GM21367 (cell line): Measurements from ENCODE around the gene STK11.

Experiments used
- ATAC-seq: cut with Tn5 transposase; IDR thresholded peaks from one replicate; pipeline ENCODE4 v1.9.1; 2021; ENCODE audit not compliant: unreplicated experiment

STK11 gene

DNA sequence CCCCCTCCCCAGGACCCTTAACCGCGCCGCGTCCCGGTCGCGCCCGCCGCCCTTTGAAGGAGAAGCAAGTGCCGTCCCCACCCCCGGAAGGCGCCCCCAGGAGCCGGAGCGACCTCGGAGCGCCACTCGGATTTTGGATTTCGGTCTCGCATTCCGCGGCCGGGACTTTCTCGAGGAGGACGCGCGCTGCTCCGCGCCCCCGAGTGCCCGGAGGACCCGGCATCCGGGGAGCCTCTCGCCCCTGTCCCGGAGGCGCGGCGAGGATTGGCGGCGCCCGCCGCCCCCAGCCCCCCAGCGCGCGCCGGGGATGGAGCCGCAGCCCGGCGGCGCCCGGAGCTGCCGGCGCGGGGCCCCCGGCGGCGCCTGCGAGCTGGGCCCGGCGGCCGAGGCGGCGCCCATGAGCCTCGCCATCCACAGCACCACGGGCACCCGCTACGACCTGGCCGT lies 44.4 kb downstream of the STK11 start:
- no peak for ATAC-seq

DNA sequence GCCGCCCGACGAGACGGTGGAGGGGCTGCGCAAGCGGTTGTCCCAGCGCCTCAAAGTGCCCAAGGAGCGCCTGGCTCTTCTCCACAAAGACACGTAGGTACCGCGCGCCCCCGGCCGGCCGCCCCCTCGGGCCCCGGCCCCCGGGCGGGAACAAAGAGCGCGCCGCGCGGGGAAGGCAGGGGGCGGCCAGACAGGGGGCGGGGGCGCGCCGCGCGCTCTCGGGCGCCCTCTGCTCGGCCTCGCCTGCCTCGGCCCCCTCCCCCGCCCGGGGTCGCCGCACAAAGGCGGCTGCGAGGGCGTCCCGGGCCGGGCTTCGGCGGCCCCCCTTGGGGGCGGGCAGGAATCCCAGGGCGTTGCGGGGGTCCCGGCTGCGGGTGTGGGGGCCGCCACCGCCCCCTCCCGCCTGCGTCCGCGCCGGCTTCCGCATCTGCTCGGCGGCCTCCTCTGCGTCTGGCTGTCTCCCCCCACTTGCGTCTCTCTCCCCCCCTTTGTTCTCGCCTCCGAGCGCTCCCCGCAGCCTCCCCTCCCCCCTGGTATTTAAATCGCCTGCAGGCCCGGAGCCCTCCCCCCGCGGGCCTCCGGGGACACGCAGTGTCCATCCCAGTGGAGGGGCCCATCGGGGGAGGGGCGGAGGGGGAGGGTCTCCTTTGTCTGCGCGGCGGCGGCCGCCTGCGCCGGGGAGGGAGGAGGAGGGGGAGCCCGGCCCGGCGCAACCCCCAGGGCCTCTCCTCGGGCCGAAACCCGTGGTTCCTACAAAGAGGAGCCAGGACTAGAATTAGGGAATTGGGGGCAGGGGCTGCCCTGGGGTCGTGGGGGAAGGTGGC lies 45.1 kb downstream of the STK11 start:
- ATAC-seq = no peak

DNA sequence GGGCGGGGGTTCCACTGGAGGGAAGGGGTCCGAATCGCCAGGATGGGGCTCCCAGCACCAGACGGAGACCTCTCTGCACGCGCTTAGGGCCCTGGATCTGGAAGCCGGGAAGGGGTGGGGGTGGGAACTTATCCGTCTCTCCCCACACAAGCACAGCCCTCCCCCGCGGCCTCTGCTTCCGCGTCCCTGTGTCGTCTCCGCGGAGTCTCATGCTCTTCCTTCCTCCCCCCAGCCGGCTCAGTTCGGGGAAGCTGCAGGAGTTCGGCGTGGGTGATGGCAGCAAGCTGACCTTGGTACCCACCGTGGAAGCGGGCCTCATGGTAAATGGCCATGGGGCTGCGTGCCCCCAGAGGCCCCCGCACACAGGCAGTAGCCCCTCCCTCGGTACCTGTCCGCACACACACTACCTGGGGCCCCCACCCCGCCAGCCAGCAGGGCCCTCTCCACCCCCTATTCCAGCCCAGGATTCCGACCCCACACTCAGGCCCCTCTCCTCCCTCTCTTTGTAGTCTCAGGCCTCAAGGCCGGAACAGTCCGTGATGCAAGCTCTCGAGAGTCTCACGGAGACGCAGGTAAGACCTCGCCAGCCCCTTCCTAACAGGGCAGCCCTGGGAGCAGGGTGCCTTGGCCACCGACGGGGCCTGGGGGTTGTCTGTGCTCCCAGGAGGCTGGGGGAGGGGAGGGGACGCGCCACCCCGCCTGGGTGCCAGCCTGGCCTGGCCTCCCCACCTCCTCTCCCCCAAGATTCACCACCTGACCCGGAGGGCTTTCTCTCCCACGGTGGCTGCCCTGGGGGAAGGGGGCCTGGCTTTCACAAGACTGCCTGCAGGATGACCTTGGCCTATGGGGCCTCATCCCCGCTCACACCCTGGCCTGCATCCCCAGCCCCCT lies 46.0 kb downstream of the STK11 start:
- ATAC-seq = no peak

DNA sequence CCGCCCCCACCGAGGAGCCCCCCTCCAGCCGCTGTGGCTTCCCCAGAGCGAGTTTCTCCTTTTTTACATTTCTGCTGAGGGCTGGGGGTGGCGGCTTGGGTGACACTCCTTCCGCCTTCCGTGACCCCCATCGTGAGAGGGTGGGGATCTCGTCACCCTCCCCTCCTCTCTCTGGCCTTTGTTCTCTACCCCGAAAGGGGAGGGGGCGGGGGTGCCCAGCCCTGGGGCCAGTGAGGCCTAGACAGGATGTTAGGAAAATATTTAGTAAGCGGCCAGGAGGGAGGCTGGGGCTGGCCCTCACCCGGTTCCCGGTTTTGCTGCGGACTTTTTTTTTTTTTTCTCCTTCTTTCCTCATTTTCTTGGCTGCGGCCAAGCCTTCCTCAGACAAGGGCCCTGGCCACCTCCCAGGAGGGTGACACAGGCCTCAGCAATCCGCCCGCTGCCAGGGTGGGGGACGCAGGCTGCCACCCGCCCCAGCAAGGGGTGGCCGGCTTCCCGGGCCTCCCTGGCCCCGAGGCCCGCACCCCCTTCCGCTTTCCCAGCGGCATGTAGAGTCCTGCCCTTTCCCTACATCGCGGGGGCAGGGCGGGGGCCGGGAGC lies 46.7 kb downstream of the STK11 start:
- ATAC-seq = no peak

DNA sequence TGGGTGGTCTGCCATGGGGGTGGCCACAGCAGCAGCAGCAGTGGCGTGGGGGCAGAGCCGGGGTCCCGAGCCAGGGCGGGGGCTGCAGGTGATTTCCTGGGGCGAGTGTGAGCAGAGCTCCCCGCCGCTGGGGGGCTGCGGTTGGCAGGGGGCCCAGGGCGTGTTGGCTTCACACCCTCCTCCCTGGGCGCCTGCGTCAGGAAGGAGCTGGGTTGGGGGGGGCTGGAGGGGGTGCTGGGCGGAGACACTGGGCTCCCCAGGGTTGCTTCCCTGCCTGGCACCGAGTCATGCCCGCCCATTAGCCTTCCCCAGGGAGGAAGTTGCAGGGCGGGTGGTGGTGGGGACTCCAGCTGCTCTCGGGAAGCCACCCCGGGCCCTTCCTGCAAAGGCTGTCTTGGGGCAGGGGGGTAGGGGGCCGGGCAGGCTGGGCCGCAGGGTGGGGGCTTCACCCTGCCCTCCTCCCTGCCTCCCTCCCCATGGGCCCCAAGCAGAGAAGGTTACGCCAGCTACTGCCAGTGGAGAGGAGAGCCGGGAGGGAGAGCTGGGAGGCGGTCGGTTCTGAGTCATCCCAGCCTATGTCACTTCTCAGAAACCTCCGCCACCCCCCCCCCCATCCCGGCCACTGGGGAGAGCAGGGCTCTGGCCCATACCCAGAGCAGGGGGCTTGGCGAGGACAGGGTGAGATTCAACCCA lies 47.4 kb downstream of the STK11 start:
- no peak for ATAC-seq

DNA sequence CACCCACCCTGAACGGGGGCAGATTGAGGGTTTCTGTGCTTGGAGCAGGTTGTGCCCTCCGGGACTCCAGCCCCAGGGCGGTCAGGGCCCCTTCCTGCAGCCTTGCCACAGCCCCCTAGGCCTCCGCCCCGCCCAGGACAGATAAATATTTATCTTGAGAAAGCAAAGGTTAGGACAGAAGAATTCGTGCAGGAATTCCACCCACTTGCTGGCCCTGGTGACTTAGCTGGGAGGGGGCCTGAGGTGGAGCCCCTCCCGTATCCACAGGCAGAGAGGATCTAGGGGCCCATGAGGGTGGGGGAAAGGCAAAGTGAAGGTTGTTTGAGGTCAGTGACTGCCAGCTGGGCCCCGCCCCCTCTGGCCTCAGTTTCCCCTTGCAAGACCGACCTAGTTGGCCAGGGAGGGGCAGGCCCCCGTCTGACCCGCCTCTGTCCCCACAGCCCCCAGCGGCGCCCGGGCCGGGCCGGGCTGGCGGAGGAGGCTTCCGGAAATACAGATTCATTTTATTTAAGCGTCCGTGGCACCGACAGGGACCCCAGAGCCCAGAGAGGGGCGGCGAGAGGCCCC lies 48.0 kb downstream of the STK11 start:
- ATAC-seq = no peak

DNA sequence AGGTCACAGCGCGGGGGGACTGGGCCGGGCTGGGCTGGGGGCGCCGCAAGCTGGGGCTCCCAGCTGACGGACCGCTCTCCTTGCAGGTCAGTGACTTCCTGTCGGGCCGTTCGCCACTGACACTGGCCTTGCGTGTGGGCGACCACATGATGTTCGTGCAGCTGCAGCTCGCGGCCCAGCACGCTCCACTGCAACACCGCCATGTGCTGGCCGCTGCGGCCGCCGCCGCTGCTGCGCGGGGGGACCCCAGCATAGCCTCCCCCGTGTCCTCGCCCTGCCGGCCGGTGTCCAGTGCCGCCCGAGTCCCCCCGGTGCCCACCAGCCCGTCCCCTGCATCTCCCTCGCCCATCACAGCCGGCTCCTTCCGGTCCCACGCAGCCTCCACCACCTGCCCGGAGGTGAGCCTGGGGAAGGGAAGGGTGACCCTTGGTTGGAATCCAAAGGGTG lies 48.5 kb downstream of the STK11 start:
- no peak for ATAC-seq

DNA sequence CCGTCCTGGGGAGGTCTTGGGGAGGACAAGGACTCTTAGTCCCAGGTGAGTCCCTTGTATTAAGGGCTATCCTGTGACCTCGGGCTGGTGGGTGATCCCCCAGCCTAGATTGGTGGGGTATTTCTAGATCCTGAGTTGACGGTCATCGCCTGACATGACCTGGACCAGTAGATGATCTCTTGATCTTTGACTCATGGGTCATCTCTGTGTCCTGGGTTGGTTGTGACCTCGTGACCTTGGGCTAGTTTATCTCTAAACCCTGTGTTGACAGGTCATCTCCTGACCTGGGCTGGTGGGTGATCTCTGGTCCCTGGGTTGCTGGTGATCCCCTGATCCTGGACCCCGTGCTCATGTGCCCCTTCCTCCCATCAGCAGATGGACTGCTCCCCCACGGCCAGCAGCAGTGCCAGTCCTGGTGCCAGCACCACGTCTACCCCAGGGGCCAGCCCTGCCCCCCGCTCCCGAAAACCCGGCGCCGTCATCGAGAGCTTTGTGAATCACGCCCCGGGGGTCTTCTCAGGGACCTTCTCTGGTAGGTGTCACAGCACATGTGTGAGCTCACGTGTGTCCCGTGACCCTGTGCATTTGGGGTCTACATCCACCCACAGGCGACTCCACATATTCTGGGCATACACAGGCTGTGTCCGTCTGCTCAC lies 49.1 kb downstream of the STK11 start:
- ATAC-seq = no peak

DNA sequence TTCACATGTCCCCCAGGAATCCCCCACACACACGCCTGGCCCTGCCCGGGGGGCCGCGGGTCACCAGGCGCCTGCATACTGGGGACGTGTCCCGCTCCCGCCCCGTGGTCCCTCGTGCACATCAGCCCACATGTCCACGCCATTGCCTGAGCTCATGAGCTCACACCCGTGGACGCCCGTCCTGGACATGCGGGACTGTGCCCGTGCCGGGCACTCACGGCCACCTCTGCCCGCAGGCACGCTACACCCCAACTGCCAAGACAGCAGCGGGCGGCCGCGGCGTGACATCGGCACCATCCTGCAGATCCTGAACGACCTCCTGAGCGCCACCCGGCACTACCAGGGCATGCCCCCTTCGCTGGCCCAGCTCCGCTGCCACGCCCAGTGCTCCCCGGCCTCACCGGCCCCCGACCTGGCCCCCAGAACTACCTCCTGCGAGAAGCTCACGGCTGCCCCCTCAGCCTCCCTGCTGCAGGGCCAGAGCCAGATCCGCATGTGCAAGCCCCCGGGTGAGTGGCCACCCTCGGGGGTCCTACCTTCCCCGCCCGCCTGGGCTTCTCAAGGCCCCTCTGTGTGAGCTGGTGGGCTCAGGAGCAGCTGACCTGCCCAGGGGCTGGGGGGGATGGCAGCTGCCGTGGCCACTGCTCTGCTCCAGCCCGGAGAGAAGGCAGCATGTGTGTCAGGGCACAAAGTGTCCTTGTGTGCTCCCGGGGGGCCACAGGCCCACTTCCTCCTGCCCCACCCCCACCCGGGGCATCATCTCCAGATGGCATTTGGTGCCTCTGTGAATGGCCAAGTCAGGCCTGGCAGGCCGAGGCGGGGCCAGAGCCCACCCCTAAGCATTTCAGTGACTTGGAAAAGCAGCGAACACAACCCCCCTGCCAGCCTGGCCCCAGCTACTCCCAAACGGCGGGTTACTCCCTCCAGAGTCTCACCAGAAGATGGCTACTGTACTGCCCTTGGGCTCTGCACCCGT lies 49.9 kb downstream of the STK11 start:
- ATAC-seq = no peak

DNA sequence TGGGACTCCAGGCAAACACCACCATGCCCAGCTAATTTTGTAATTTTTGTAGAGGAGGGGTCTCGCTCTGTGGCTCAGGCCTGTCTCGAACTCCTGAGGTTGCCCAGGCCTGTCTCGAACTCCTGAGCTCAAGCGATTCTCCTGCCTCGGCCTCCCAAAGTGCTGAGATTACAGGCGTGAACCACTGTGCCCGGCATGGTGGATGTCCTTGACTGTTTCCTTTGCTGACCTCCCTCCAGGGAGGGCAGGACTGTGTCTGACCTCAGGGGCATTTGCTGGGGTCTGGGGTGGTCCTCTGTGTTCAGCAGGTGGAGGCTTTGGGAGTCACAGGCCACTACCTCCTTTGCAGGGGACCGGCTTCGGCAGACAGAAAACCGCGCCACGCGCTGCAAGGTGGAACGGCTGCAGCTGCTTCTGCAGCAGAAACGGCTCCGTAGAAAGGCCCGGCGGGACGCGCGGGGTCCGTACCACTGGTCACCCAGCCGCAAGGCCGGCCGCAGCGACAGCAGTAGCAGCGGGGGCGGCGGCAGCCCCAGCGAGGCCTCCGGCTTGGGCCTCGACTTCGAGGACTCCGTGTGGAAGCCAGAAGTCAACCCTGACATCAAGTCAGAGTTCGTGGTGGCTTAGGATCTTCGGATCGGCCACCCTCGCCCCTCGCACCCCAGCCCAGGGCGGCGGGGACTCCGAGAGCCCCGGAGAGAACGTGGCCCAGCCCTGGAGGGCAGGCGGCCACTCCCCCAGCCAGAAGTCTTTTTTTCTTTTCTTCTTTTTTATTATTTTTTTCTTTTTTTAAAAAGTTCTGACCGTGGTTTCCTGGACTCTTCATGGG lies 51.3 kb downstream of the STK11 start:
- ATAC-seq = no peak

DNA sequence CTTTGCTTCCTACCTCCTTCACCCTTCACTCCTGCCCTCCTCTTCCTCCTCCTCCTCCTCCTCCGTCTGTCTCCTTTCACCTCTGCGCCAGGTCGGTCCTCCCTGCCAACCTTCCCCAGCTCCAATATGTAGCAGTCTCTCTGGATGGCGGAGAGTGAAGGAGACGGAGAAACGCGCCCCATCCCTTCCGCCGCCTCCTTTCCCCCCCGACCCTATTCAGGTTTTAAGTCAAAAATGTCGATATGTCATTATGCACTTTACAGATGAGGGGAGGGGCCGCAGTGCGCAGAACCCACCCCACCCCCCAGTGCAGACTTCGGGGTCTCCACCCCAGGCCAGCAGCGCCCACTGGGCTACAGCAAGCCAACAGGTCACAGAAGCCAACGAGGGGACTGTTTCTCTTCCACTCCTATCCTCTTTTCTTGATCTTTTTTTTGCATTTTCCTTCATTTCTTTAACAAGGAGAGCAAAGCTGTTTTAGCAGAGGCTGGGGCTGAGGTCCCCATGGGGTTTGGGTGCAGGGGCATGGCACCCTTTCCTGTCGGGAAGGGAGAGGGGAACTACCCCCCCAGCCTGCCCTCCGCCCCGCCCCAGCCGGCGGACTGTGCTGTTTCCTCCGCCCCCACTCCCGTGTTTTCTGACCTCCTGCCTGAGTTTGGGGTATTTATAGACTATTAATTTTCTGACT lies 52.0 kb downstream of the STK11 start:
- ATAC-seq = no peak

DNA sequence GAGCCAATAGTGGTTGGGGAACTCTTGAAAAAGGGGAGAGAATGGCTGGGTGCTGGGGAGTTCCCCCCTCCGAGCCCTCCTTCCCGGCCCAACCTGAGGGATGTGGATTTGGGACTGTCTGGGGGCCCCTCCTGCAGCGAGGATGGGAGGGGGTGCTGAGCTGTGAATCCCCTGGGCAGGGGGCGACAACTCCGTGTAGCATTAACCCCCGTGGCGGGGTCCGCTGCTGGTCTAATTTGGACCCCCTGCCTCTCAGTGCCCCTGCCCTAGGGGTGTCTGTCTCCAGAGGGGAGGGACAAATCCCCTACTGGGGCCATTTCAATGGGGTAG lies 52.5 kb downstream of the STK11 start:
- ATAC-seq = no peak

DNA sequence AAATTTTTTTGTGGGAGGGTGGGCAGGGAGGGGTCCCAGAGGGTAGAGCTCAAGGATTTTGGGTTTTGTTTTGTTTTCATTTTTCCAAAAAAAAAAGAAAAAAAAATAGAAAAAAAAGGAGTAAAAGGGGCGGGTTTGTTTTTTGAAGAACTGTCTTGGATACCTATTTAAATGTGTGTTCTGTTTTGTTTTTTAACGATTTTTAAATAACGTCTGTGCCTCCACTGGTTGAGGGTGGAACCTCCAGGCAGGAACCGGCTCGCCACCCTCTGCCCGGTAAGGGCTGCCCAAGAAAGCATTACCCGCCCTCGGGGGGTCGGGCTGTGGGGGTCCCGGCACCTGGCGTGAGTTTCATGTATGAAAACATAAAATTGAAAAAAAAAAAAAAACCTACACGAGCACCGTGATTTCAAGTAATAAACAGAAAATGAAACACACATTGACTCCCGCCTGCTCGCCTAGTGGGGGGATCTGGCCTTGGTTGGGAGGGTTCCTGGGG lies 53.2 kb downstream of the STK11 start:
- ATAC-seq = no peak

DNA sequence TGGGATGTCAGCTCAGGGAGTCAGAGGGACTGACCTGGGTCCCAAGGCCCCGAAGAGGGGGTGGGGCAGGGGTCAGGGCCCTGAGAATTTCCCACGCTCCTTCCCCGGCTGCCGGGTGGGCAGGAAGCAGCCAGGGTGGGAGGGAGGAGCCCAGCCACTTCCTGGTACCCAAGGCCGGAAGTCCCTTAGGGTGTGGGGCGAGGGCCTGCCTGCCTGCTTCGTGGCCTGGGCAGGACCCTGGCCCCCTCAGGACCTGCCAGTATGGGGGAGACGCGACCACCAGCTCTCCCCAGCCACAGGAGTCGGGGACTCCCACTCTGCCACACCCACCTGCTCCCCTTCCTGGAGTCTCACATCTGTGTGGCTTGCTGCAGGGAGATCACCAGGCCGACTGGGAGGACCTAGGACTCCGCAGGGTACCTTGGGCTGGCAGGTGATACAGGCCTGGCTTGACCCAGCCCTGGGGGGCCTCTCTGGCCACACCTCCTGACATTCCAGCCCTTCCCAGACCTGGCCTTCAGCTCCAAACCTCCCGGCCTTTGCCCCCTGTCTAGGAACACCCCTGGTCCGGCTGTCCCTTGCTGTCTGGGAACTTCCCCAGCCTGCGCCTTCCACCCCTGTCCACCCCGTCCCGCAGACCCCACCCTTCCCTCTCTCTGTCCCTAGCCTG lies 53.8 kb downstream of the STK11 start:
- no peak for ATAC-seq

DNA sequence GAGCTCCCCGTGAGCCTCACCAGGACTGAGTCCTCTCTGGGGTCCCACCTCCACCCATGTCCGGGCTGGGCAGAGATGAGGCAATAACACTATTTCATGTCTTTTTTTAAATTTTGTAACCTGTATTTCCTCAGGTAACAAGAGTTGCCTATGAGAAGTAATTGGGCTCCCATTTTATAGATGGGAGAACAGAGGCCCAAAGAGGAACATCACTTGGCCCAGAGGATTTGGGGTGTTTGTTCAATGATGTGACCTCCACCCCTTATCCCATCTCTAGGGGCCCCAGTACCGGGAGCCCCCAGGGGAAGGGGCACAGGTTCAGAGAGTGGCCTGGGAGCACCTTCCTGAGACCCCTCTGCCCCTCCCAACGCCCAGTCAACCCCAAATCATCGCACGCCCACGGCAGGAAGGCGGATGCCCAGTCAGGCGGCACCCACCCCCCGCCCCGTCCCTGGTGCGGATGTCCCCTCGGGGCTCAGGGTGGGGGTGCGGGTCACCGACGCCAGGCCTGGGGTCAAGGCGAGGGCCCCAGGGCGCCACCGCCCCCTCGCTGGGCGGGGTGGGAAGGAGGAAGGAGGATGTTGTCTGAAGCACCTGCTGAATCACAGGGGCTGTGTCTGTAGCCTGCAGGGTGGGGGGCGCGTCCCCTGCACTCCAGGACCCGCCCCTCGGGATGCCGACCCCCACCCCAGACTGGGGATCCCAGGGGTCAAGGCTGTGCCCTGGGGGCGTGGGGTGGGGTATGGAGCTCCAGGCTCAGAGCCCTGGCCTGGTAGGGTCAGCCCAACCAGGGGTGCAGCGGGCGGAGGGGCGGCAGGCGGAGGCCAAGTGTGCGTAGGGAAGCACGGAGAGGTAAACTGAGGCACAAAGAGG lies 54.5 kb downstream of the STK11 start:
- no peak for ATAC-seq
